Tibial nerve (tissue), 4 donors: ENCODE data around the gene CDK18.

ENCODE experiments used
- CTCF ChIP-seq, 5 experiments: fragments of 200-600 bp in 3 of 5; fragments of 450-650 bp in 2 of 5; sonication (generic) in 3 of 5; IDR thresholded peaks; one replicate each; pipeline ENCODE4 v1.5.1; 2016 to 2019; ENCODE audit warnings: antibody characterized with exemption in 5 of 5, mild to moderate bottlenecking in 3 of 5, moderate library complexity in 2 of 5
- EP300 ChIP-seq, 2 donors: sonication (generic); formaldehyde crosslinking; IDR thresholded peaks; one replicate each; pipeline ENCODE4 v1.6.1; 2017; ENCODE audit warnings: antibody characterized with exemption in 2 of 2, mild to moderate bottlenecking in 1 of 2
- POLR2A ChIP-seq, 2 donors: fragments of 450-650 bp; IDR thresholded peaks; one replicate each; pipeline ENCODE4 v1.6.1; 2017; ENCODE audit warnings: antibody characterized with exemption in 2 of 2, mild to moderate bottlenecking in 2 of 2, moderate library complexity in 2 of 2

DNA sequence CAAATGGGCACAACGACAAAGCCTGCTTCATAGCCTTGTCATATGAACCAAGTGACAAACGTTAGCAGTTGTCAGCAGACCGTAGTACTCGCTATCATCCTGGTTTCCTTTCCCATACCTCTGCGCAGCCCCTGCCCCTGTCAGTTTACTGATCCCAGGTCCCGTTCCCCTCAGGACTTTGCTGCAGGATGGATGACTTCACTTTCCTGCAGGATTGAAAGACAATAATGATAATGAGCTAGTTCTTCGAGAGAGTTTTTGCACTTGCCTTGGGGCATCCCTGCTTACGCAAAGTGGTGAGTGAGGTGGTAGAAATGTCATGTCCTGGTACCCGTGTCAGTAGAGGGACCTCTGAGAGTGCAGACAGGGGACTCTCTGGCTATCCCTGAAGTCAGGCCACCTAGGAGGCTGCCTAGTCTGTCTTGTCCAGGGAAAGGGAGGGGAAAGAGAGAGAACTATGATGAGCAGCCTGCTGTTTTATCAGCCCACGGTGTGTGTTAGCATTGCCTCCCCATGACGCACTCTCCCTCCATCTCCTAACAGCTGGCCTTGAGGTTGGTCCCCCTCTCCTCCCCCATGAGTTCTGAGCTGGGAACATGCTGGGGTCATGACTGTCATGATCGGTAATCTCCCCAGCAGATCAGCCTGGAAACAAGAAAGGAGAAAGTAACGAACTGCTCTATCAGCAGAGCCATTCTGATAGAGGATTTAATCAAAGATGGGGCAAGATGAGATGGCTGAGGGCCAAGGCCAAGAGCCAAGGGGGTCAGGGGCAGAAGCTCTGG is 73.6 kb downstream of the CDK18 start:
- TF ChIP-seq CTCF (IDR thresholded peaks at IDR 0.05), result no peak
- no peak for TF ChIP-seq POLR2A (IDR thresholded peaks at IDR 0.05)
- no peak for TF ChIP-seq EP300 (IDR thresholded peaks at IDR 0.05)
